Subcutaneous adipose tissue (tissue), 4 donors: Measurements from ENCODE around the gene KCTD3. TPM values are rescaled to one million over a fixed set of nuclear protein-coding genes. Genes with fewer than 3 reads are reported as not detected.

Source experiments
- total RNA-seq, 4 donors: library from RNA; depleted of rRNA; stranded (reverse); fragments of >200 nt; gene quantifications; one replicate each; pipeline ENCODE4 v1.1.0, GENCODE V29; 2016
- TF ChIP-seq, protein P1 (sequence below): fragments of 450-650 bp; IDR thresholded peaks from one replicate; pipeline ENCODE4 v1.5.1; 2016; ENCODE audit warnings: low read depth, mild to moderate bottlenecking, control low read depth, antibody characterized with exemption, moderate library complexity

The KCTD3 gene
- 10 to 100 TPM; 56.1 to 79.2 (median 65.1) TPM for total RNA-seq

DNA sequence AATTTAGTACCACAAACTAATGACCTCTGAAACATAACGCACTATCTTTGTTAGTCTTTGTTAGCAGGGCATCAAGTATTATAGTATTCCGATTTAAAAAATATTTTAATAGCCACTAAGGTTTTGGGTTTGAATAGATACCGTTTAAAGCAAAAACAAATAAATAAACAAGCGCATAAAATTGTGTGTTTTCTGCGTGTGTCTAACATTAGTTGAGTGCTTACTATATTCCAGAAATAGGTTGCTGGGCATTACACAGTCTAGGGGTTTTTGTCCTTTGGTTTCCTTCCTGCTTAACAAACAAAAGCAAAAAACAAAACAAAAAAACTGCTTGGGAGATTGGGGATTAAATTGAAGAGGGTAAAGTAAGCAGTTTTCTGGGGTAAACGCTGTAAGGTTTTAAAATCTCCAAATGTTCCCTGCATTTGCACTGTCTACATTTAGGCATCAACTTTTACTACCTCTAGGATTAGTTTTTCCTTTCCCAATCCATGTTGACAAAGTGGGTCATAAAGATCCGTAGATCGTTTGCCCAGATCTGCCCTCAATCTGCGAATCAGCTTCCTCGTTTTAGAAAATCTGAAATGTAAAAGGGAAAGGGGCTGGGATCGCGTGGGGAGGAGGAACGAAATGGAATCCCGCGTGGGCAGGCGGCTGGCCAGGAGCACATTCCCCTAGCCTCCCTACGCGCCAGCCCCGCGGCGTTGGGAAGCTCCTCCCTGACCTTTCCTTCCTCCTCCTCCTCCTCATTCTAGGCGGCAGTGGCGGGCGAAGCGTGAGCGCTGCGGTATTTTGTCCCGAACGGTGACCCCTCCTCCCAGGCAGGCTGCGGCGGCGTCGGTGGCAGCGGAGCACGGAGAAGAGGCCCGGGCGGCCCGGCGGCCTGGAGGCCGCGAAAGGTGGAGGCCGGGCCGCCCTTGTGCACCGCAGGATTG, at the start of gene KCTD3:
Gene KCTD3 (plus strand): TSS at position 749 of the 935 bp plus-strand sequence. CDS start 382 bp downstream, outside the sequence.
- TF ChIP-seq, protein P1, sequence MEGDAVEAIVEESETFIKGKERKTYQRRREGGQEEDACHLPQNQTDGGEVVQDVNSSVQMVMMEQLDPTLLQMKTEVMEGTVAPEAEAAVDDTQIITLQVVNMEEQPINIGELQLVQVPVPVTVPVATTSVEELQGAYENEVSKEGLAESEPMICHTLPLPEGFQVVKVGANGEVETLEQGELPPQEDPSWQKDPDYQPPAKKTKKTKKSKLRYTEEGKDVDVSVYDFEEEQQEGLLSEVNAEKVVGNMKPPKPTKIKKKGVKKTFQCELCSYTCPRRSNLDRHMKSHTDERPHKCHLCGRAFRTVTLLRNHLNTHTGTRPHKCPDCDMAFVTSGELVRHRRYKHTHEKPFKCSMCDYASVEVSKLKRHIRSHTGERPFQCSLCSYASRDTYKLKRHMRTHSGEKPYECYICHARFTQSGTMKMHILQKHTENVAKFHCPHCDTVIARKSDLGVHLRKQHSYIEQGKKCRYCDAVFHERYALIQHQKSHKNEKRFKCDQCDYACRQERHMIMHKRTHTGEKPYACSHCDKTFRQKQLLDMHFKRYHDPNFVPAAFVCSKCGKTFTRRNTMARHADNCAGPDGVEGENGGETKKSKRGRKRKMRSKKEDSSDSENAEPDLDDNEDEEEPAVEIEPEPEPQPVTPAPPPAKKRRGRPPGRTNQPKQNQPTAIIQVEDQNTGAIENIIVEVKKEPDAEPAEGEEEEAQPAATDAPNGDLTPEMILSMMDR = no peak

DNA sequence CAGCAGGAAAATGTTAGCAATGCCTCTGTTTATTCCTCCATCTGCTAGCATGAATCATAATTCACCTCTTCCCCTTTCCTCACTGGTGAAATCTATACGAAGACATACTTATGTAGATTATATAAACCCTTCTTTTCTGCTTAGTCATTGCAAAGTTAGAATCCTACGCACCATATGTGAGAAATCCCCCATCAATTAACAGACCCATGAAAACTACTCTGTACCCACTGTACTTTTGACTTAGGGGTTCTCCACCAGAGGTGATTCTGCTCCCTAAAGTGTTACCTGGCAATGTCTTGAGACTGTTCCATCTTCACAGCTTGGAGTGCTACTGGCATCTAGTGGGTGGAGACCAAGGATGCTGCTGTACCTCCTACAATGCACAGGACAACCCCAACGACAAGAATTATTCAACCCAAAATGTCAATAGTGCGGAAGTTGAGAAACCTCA, 49.6 kb upstream of the KCTD3 start:
- TF ChIP-seq, protein P1 = no peak

- TF ChIP-seq, protein P1 = no peak
These were observed 48.5 kb upstream of the KCTD3 start for GRCh38 chr1:215518594-215518993.

DNA sequence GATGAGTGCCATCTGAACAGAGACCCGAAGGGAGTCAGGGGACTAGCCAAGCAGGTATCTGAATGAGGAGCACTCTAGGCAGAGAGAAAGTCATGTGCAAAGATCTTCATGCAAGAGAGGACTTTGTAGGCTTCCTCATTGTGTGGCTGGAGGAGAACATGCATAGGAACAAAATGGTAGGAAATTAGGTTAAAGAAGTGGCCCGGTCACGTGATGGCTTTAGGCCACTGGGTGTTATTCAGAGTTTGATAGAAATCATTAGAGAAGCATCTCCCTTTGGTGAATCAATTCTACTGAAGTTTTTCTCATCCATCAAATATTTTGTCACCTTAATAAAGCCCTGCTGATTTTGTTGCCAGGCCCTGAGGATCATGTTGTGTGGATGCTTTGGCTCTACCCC, 45.8 kb upstream of the KCTD3 start:
- TF ChIP-seq, protein P1 = no peak

DNA sequence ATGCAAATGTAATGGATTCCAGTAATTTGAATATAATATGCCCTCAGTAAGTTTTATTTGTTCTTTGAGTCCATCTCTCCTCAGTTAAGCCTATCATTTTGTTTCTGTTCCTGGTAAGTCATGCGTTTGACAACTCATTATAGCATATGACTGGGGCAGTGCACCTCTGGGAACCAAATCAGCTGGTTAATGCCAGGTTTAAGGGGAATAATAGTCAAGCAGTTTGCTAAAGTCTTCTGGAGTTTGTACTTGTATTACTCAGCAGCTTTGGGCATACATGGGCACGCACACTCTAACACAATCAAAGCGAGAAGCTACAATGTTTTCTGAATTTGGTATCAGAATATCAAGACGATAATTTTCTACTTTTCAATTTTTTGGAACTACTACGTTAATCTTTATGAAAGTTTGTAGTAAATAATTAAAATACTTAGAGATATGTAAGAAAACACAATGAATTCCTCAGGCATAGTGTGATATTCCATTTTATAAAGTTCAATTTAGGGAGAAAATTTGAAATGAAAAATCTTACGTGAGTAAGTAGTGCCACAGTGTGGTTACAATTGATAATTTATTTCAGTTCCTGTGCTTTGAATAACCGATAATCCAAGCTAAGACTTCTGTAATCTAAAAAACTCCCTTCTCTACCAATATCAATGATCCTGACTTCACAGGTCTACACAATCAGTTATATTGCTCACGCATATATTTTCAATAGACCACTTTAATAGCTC, 43.8 kb upstream of the KCTD3 start:
- TF ChIP-seq, protein P1 = no peak

- TF ChIP-seq, protein P1 = no peak
These were observed 43.2 kb upstream of the KCTD3 start for GRCh38 chr1:215523906-215524305.
